Measurements from ENCODE around the gene PRAMEF26. TPM values are rescaled to one million over a fixed set of nuclear protein-coding genes. Genes with fewer than 3 reads are reported as not detected.
"Not testable (repeated sequence)": the region's sequence is repeated elsewhere in the genome, so short reads cannot be mapped to it uniquely, and the experiment has no call there.

Gene PRAMEF26
- total RNA-seq: not detected
- not detected for polyA plus RNA-seq

- H3K27ac ChIP-seq (ENCODE audit: low read depth, low read length); H3K27me3 ChIP-seq (ENCODE audit: insufficient read depth, low read length, poor library complexity, severe bottlenecking); H3K4me3 Mint-ChIP-seq; H3K9me3 ChIP-seq (ENCODE audit: low read length); H3K9me3 Mint-ChIP-seq; H3K4me3 ChIP-seq (ENCODE audit: low read length); DNase-seq; CTCF ChIA-PET; POLR2A ChIA-PET; H3K27me3 Mint-ChIP-seq; H3K36me3 ChIP-seq (ENCODE audit: insufficient read depth, low read length); H3K4me1 ChIP-seq (ENCODE audit: insufficient read depth, low read length); H3K36me3 Mint-ChIP-seq; H3K4me1 Mint-ChIP-seq; H3K27ac Mint-ChIP-seq: not testable (repeated sequence)
Observed at GRCh38 chr1:13155909-13156308, at the start of gene PRAMEF26. PRAMEF26 (minus strand) TSS chr1:13156009; CDS start chr1:13153095, 2,914 bp downstream.

GRCh38 chr1:13201309-13201708, 45.5 kb upstream of the PRAMEF26 start, which contains the start of gene PRAMEF13:
PRAMEF13 (minus strand) TSS chr1:13201409; CDS start chr1:13199589, 1,820 bp downstream.
- H3K4me1 ChIP-seq (ENCODE audit: insufficient read depth, low read length); H3K9me3 Mint-ChIP-seq; H3K27ac Mint-ChIP-seq; H3K36me3 Mint-ChIP-seq; H3K27me3 ChIP-seq (ENCODE audit: insufficient read depth, low read length, poor library complexity, severe bottlenecking); CTCF ChIA-PET; H3K4me1 Mint-ChIP-seq; DNase-seq; H3K27ac ChIP-seq (ENCODE audit: low read depth, low read length); H3K27me3 Mint-ChIP-seq; H3K36me3 ChIP-seq (ENCODE audit: insufficient read depth, low read length); H3K9me3 ChIP-seq (ENCODE audit: low read length); H3K4me3 Mint-ChIP-seq; H3K4me3 ChIP-seq (ENCODE audit: low read length); POLR2A ChIA-PET: not testable (repeated sequence)

GRCh38 chr1:13171548-13171947, 15.7 kb upstream of the PRAMEF26 start, which contains the start of gene PRAMEF9:
PRAMEF9 (plus strand) TSS chr1:13171848; CDS start chr1:13175281, 3,433 bp downstream.
- H3K4me1 ChIP-seq (ENCODE audit: insufficient read depth, low read length); H3K27ac Mint-ChIP-seq; H3K36me3 Mint-ChIP-seq; H3K9me3 ChIP-seq (ENCODE audit: low read length); CTCF ChIA-PET; H3K4me3 ChIP-seq (ENCODE audit: low read length); H3K36me3 ChIP-seq (ENCODE audit: insufficient read depth, low read length); H3K4me1 Mint-ChIP-seq; DNase-seq; H3K27me3 ChIP-seq (ENCODE audit: insufficient read depth, low read length, poor library complexity, severe bottlenecking); POLR2A ChIA-PET; H3K27me3 Mint-ChIP-seq; H3K27ac ChIP-seq (ENCODE audit: low read depth, low read length); H3K4me3 Mint-ChIP-seq; H3K9me3 Mint-ChIP-seq: not testable (repeated sequence)

GRCh38 chr1:13165531-13165930, 9.7 kb upstream of the PRAMEF26 start, which contains the start of gene HNRNPCL4:
HNRNPCL4 (minus strand) TSS chr1:13165631; CDS start chr1:13165467, 164 bp downstream.
- H3K4me1 Mint-ChIP-seq; H3K4me1 ChIP-seq (ENCODE audit: insufficient read depth, low read length); POLR2A ChIA-PET; H3K9me3 ChIP-seq (ENCODE audit: low read length); H3K27ac ChIP-seq (ENCODE audit: low read depth, low read length); DNase-seq; H3K27ac Mint-ChIP-seq; H3K4me3 Mint-ChIP-seq; H3K36me3 Mint-ChIP-seq; H3K27me3 ChIP-seq (ENCODE audit: insufficient read depth, low read length, poor library complexity, severe bottlenecking); CTCF ChIA-PET; H3K27me3 Mint-ChIP-seq; H3K9me3 Mint-ChIP-seq; H3K36me3 ChIP-seq (ENCODE audit: insufficient read depth, low read length); H3K4me3 ChIP-seq (ENCODE audit: low read length): not testable (repeated sequence)

- H3K36me3 ChIP-seq (ENCODE audit: insufficient read depth, low read length); H3K9me3 ChIP-seq (ENCODE audit: low read length); H3K4me1 ChIP-seq (ENCODE audit: insufficient read depth, low read length); H3K27ac ChIP-seq (ENCODE audit: low read depth, low read length); H3K27me3 ChIP-seq (ENCODE audit: insufficient read depth, low read length, poor library complexity, severe bottlenecking); H3K27ac Mint-ChIP-seq; H3K36me3 Mint-ChIP-seq; POLR2A ChIA-PET; CTCF ChIA-PET; H3K4me1 Mint-ChIP-seq; H3K9me3 Mint-ChIP-seq; H3K4me3 Mint-ChIP-seq; DNase-seq; H3K4me3 ChIP-seq (ENCODE audit: low read length): not testable (repeated sequence)
- peaks cover 4 to 16% of the 10 kb centered on the region in 2 donors for H3K27me3 Mint-ChIP-seq
Observed at GRCh38 chr1:13116754-13117153, 39.1 kb downstream of the PRAMEF26 start, which contains the start of gene HNRNPCL2. HNRNPCL2 (minus strand) TSS chr1:13116854; CDS start chr1:13116400, 454 bp downstream.

Other genes with a start within 250 kb of the PRAMEF26 start
- not detected for gene PRAMEF7, start 239.4 kb downstream of the PRAMEF26 start, total RNA-seq
- not detected for gene PRAMEF7, start 239.4 kb downstream of the PRAMEF26 start, polyA plus RNA-seq
- gene PRAMEF6, start 208.4 kb downstream of the PRAMEF26 start, total RNA-seq: not detected
- gene PRAMEF6, start 208.4 kb downstream of the PRAMEF26 start, polyA plus RNA-seq: not detected
- gene PRAMEF27, start 99.4 kb downstream of the PRAMEF26 start, total RNA-seq: not detected
- gene PRAMEF27, start 99.4 kb downstream of the PRAMEF26 start, polyA plus RNA-seq: not detected
- not detected for gene HNRNPCL3, start 95.2 kb downstream of the PRAMEF26 start, total RNA-seq
- gene HNRNPCL3, start 95.2 kb downstream of the PRAMEF26 start, polyA plus RNA-seq: not detected
- not detected for gene PRAMEF25, start 85.2 kb downstream of the PRAMEF26 start, total RNA-seq
- not detected for gene PRAMEF25, start 85.2 kb downstream of the PRAMEF26 start, polyA plus RNA-seq
- not detected for gene HNRNPCL2, start 39.2 kb downstream of the PRAMEF26 start, total RNA-seq
- gene HNRNPCL2, start 39.2 kb downstream of the PRAMEF26 start, polyA plus RNA-seq: not detected
- not detected for gene HNRNPCL4, start 9.6 kb upstream of the PRAMEF26 start, total RNA-seq
- not detected for gene HNRNPCL4, start 9.6 kb upstream of the PRAMEF26 start, polyA plus RNA-seq
- not detected for gene PRAMEF9, start 15.8 kb upstream of the PRAMEF26 start, total RNA-seq
- not detected for gene PRAMEF9, start 15.8 kb upstream of the PRAMEF26 start, polyA plus RNA-seq
- gene PRAMEF13, start 45.4 kb upstream of the PRAMEF26 start, total RNA-seq: not detected
- not detected for gene PRAMEF13, start 45.4 kb upstream of the PRAMEF26 start, polyA plus RNA-seq
- not detected for gene PRAMEF18, start 70.1 kb upstream of the PRAMEF26 start, total RNA-seq
- gene PRAMEF18, start 70.1 kb upstream of the PRAMEF26 start, polyA plus RNA-seq: not detected
- gene PRAMEF5, start 98.2 kb upstream of the PRAMEF26 start, total RNA-seq: not detected
- gene PRAMEF5, start 98.2 kb upstream of the PRAMEF26 start, polyA plus RNA-seq: not detected
- gene PRAMEF8, start 129.1 kb upstream of the PRAMEF26 start, total RNA-seq: not detected
- not detected for gene PRAMEF8, start 129.1 kb upstream of the PRAMEF26 start, polyA plus RNA-seq
- gene PRAMEF33, start 147.5 kb upstream of the PRAMEF26 start, total RNA-seq: not detected
- not detected for gene PRAMEF33, start 147.5 kb upstream of the PRAMEF26 start, polyA plus RNA-seq
- not detected for gene PRAMEF15, start 159.6 kb upstream of the PRAMEF26 start, total RNA-seq
- not detected for gene PRAMEF15, start 159.6 kb upstream of the PRAMEF26 start, polyA plus RNA-seq
- gene PRAMEF14, start 191.1 kb upstream of the PRAMEF26 start, total RNA-seq: not detected
- gene PRAMEF14, start 191.1 kb upstream of the PRAMEF26 start, polyA plus RNA-seq: not detected
- gene PRAMEF19, start 215.9 kb upstream of the PRAMEF26 start, total RNA-seq: not detected
- gene PRAMEF19, start 215.9 kb upstream of the PRAMEF26 start, polyA plus RNA-seq: not detected
- gene PRAMEF17, start 233.6 kb upstream of the PRAMEF26 start, total RNA-seq: not detected
- not detected for gene PRAMEF17, start 233.6 kb upstream of the PRAMEF26 start, polyA plus RNA-seq

Data from CD8-positive, alpha-beta memory T cell (primary cell).